Neural progenitor cell (in vitro differentiated cells): Measurements from ENCODE around the gene ZNF618.

Source experiments
- CTCF ChIP-seq: fragments of 200-600 bp; sonication (generic); IDR thresholded peaks from 2 replicates; pipeline ENCODE4 v1.5.1; 2017; ENCODE audit warnings: antibody characterized with exemption, mild to moderate bottlenecking
- EZH2 ChIP-seq: fragments of 200-600 bp; sonication (generic); IDR thresholded peaks from 2 replicates; pipeline ENCODE4 v1.6.1; 2017; ENCODE audit warnings: antibody characterized with exemption, mild to moderate bottlenecking, moderate library complexity
- EZH2phosphoT487 ChIP-seq: fragments of 200-600 bp; sonication (generic); IDR thresholded peaks from 2 replicates; pipeline ENCODE4 v1.6.1; 2017; ENCODE audit warnings: antibody characterized with exemption

- TF ChIP-seq EZH2 (no peak), CTCF (no peak), EZH2phosphoT487 (no peak)
Measured at GRCh38 chr9:113926211-113926610, 50.1 kb downstream of the ZNF618 start.
